K562 (cell line): ENCODE results near the gene PRR11. TPM values are rescaled to one million over a fixed set of nuclear protein-coding genes. Genes with fewer than 3 reads are reported as not detected.

Experiments used
- FOSL1 ChIP-seq: fragments of 200-800 bp; sonication (Bioruptor generic); conservative IDR thresholded peaks from 2 replicates; pipeline ENCODE4 v1.6.1; 2016; ENCODE audit warnings: missing genetic modification characterization, missing compliant biosample characterization
- SP2 ChIP-seq: IDR thresholded peaks from 2 replicates; pipeline ENCODE4 v1.6.1; 2011; ENCODE audit warnings: mild to moderate bottlenecking, low read depth, low read length, moderate library complexity; ENCODE audit not compliant: poor library complexity, severe bottlenecking; ENCODE audit errors: extremely low read depth
- ZKSCAN8 ChIP-seq: fragments of 200-800 bp; sonication (Bioruptor generic); IDR thresholded peaks from 2 replicates; pipeline ENCODE4 v1.6.1; 2016; ENCODE audit warnings: missing genetic modification characterization, missing compliant biosample characterization
- ZNF76 ChIP-seq: fragments of 250-450 bp; sonication (Bioruptor Pico); IDR thresholded peaks from 2 replicates; pipeline ENCODE4 v1.4.0; 2020; ENCODE audit warnings: mild to moderate bottlenecking, moderate library complexity, borderline replicate concordance
- polyA plus RNA-seq, 8 experiments: library from polyadenylated mRNA; depleted of rRNA in 4 of 8; stranded (reverse) in 5 of 8; unstranded in 3 of 8; fragments of >200 nt; fragmentation: Nextera tagmentation in 2 of 8; fragmentation: Illumina TruSeq in 1 of 8; extraction: Ambion mirVana in 2 of 8; extraction: Trizol in 1 of 8; gene quantifications; 2 replicates each; pipeline versions ENCODE4 v1.2.1 to v1.2.3, GENCODE V29; 2011 to 2014; ENCODE audit warnings: inconsistent platforms in 1 of 8, missing spikeins in 1 of 8
- total RNA-seq, 7 experiments: library from RNA; depleted of rRNA in 6 of 7; stranded (reverse); fragments of >200 nt in 6 of 7; fragmentation: Illumina TruSeq in 2 of 7; extraction: Trizol in 2 of 7; gene quantifications; 2 replicates each; pipeline versions ENCODE4 v1.2.1 to v1.2.3, GENCODE V29; 2011 to 2021; ENCODE audit warnings: low replicate concordance in 1 of 7
- TF ChIP-seq, protein P1 (sequence below): fragments of 450-650 bp; formaldehyde crosslinking; IDR thresholded peaks from 2 replicates; pipeline ENCODE4 v1.4.0; 2022; ENCODE audit warnings: mild to moderate bottlenecking, moderate library complexity
- TF ChIP-seq, protein P2 (sequence below): fragments of 150-350 bp; conservative IDR thresholded peaks from 2 replicates; pipeline ENCODE4 v1.6.1; 2014; ENCODE audit warnings: low read length
- TF ChIP-seq, protein P3 (sequence below): conservative IDR thresholded peaks from 2 replicates; pipeline ENCODE4 v1.6.1; 2011; ENCODE audit warnings: low read depth, mild to moderate bottlenecking, low read length; ENCODE audit not compliant: control insufficient read depth
- TF ChIP-seq, protein P4 (sequence below): fragments of 250-450 bp; sonication (Bioruptor Pico); IDR thresholded peaks from 2 replicates; pipeline ENCODE4 v1.4.0; 2020; ENCODE audit warnings: mild to moderate bottlenecking
- TF ChIP-seq, protein P5 (sequence below), 3 experiments: fragments of 200-800 bp in 1 of 3; sonication (Bioruptor generic) in 1 of 3; sonication (generic) in 1 of 3; formaldehyde crosslinking in 1 of 3; IDR thresholded peaks; 2 replicates each; pipeline versions ENCODE4 v1.6.1 to v1.8.0; 2016 to 2022; ENCODE audit warnings: mild to moderate bottlenecking in 2 of 3, missing compliant biosample characterization in 2 of 3, missing genetic modification characterization in 2 of 3, missing genetic modification reagents in 1 of 3
- TF ChIP-seq, protein P6 (sequence below): fragments of 450-650 bp; IDR thresholded peaks from 2 replicates; pipeline ENCODE4 v1.6.1; 2016; ENCODE audit warnings: mild to moderate bottlenecking

The PRR11 gene
- total and polyA plus RNA-seq, 9 of the 15 experiments (the other 6 are each of a cell fraction or from before 2014, with no cell fraction given) = 13.3 to 75.2 (median 46.4) TPM

DNA sequence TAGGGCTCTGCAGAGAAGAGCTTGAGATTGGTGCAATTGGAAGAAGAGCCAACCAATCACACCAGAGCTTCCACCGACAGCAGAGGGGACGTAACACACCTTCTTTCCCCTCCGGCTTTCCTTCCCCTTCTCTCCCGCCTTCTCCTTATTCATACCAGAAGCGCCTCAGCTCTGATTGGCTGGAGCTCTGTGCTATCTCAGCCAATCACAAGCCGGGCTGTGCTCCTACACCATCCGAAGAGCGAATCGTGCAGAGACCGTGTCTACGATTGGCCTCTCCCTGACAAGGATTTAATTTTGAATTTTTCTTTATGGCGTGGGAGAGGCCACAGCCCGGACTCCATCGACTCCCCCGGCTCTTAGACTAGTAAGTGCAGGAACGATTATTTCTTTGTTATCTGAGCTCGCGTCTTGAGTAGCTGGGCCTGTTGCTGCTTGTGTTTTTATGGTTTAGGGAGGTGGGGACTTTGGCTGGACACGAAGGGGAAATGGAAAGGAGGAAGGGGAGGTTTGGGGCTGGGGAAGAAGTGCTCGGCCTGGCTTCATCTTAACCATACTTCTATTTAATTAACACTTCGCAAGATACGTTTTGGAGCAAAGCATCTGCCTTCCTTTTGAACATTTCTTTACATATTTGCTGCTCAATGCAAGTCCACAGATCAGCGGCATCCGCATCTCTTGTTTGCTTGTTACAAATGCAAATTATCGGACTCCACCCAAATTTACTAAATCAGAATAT, at the start of gene PRR11 (continued):
- TF ChIP-seq, protein P1, sequence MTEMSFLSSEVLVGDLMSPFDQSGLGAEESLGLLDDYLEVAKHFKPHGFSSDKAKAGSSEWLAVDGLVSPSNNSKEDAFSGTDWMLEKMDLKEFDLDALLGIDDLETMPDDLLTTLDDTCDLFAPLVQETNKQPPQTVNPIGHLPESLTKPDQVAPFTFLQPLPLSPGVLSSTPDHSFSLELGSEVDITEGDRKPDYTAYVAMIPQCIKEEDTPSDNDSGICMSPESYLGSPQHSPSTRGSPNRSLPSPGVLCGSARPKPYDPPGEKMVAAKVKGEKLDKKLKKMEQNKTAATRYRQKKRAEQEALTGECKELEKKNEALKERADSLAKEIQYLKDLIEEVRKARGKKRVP (CRISPR knock-in tag) = no peak
- TF ChIP-seq, protein P2, sequence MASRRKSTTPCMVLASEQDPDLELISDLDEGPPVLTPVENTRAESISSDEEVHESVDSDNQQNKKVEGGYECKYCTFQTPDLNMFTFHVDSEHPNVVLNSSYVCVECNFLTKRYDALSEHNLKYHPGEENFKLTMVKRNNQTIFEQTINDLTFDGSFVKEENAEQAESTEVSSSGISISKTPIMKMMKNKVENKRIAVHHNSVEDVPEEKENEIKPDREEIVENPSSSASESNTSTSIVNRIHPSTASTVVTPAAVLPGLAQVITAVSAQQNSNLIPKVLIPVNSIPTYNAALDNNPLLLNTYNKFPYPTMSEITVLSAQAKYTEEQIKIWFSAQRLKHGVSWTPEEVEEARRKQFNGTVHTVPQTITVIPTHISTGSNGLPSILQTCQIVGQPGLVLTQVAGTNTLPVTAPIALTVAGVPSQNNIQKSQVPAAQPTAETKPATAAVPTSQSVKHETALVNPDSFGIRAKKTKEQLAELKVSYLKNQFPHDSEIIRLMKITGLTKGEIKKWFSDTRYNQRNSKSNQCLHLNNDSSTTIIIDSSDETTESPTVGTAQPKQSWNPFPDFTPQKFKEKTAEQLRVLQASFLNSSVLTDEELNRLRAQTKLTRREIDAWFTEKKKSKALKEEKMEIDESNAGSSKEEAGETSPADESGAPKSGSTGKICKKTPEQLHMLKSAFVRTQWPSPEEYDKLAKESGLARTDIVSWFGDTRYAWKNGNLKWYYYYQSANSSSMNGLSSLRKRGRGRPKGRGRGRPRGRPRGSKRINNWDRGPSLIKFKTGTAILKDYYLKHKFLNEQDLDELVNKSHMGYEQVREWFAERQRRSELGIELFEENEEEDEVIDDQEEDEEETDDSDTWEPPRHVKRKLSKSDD = no peak
- TF ChIP-seq, protein P3, sequence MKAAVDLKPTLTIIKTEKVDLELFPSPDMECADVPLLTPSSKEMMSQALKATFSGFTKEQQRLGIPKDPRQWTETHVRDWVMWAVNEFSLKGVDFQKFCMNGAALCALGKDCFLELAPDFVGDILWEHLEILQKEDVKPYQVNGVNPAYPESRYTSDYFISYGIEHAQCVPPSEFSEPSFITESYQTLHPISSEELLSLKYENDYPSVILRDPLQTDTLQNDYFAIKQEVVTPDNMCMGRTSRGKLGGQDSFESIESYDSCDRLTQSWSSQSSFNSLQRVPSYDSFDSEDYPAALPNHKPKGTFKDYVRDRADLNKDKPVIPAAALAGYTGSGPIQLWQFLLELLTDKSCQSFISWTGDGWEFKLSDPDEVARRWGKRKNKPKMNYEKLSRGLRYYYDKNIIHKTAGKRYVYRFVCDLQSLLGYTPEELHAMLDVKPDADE = peak; percentile 53; the same call in 1 of the 2 replicates
- TF ChIP-seq, protein P4, sequence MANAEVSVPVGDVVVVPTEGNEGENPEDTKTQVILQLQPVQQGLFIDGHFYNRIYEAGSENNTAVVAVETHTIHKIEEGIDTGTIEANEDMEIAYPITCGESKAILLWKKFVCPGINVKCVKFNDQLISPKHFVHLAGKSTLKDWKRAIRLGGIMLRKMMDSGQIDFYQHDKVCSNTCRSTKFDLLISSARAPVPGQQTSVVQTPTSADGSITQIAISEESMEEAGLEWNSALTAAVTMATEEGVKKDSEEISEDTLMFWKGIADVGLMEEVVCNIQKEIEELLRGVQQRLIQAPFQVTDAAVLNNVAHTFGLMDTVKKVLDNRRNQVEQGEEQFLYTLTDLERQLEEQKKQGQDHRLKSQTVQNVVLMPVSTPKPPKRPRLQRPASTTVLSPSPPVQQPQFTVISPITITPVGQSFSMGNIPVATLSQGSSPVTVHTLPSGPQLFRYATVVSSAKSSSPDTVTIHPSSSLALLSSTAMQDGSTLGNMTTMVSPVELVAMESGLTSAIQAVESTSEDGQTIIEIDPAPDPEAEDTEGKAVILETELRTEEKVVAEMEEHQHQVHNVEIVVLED (CRISPR knock-in tag) = no peak
- TF ChIP-seq, protein P5, sequence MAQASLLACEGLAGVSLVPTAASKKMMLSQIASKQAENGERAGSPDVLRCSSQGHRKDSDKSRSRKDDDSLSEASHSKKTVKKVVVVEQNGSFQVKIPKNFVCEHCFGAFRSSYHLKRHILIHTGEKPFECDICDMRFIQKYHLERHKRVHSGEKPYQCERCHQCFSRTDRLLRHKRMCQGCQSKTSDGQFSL (CRISPR knock-in tag; IDR thresholded peaks at IDR 0.05) = no peak
- TF ChIP-seq, protein P5 (tag; IDR thresholded peaks at IDR 0.05) = no peak
- TF ChIP-seq ZNF76 (CRISPR knock-in tag) (no peak), FOSL1 (no peak; the same call in 1 of the 2 replicates), SP2 (no peak), ZKSCAN8 (CRISPR knock-in tag) (no peak; the same call in 1 of the 2 replicates)
- TF ChIP-seq, protein P6, sequence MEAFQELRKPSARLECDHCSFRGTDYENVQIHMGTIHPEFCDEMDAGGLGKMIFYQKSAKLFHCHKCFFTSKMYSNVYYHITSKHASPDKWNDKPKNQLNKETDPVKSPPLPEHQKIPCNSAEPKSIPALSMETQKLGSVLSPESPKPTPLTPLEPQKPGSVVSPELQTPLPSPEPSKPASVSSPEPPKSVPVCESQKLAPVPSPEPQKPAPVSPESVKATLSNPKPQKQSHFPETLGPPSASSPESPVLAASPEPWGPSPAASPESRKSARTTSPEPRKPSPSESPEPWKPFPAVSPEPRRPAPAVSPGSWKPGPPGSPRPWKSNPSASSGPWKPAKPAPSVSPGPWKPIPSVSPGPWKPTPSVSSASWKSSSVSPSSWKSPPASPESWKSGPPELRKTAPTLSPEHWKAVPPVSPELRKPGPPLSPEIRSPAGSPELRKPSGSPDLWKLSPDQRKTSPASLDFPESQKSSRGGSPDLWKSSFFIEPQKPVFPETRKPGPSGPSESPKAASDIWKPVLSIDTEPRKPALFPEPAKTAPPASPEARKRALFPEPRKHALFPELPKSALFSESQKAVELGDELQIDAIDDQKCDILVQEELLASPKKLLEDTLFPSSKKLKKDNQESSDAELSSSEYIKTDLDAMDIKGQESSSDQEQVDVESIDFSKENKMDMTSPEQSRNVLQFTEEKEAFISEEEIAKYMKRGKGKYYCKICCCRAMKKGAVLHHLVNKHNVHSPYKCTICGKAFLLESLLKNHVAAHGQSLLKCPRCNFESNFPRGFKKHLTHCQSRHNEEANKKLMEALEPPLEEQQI = peak; percentile 86
